Sciatic nerve (tissue), 2 donors: ENCODE measurements around the gene FALEC. TPM values are rescaled to one million over a fixed set of nuclear protein-coding genes. Genes with fewer than 3 reads are reported as not detected.
"Not testable (repeated sequence)": the region's sequence is repeated elsewhere in the genome, so short reads cannot be mapped to it uniquely, and the experiment has no call there.

Experiments
- ATAC-seq: fragments of 200-7000 bp; cut with Tn5 transposase; one replicate; pipeline ENCODE4 v1.9.1; 2020; ENCODE audit warnings: mild to moderate bottlenecking, moderate library complexity
- DNase-seq: peaks from one replicate; pipeline ENCODE4 v3.0.0-alpha.2; 2020; ENCODE audit warnings: low spot score
- intact Hi-C: fragments of 100-400 bp; cut with DNase I; formaldehyde crosslinking; loops from one replicate; pipeline ENCODE4 v1.14.2; 2022
- microRNA-seq: library from miRNA; unstranded; fragments of <30 nt; microRNA quantifications from one replicate; pipeline ENCODE4 v1.2.0, GENCODE V29; 2020
- total RNA-seq: library from RNA; stranded (reverse); fragmentation: NEBNext Ultra II Directional; extraction: Animal tissue kit (Norgen Biotek cat#: 25700); gene quantifications from one replicate; pipeline ENCODE4 v1.2.1, GENCODE V29; 2021
- donor health status: DM: no; HTN: no; CAD: no.
- donor health status: DM: no; HTN: no; CAD: no.

The FALEC gene
- total RNA-seq, 1 donor from 2014 or later: not detected

DNA sequence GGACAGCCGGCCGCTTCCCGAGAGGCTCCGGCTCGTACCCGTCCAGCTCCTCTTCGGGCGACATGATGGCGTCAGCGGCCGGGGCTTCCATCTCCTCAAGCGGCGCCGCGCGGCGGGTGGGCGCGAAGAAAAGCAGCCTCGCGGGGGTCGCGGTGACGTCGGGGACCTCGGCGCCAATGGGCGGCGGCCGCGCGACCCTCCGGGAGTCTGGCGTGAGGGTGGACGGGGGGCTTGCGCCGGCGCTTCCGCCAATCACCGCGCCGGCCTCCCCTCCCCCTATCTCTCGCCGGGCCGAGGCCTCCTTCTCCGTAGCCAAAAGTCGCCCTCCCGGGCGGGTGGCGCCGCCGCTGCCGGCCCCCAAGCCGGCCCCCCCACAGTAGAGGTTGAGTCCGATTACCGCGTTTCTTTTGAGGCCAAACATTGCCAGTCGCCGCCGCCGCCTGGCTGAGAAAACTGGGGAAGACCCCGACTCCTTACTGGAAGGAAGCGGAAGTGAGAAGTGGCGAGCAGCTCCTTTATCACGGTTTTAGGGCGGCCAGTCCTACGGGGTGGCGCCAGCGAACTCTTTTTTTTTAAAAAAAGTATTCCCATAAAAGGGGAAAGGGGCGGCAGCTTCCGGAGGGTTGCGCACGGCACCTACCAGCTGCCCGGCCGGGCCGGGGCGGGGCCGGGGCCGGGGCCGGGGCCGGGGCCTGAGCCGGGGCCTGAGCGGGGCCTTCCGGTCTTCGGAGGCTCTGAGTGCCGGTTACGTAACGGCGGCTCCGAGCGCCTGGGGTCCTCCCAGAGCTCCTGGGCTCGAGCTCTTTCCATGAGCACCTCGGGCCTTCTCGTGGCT is 63.8 kb downstream of the FALEC start, which contains the start of gene MCL1:
Gene MCL1, minus strand, starts transcription at position 501 of the 835 bp plus-strand sequence. Its CDS starts 80 bp downstream, at position 421.
- intact Hi-C loops: no loop called here
- ATAC-seq (peak; percentile 95), DNase-seq (peak; percentile 95)

DNA sequence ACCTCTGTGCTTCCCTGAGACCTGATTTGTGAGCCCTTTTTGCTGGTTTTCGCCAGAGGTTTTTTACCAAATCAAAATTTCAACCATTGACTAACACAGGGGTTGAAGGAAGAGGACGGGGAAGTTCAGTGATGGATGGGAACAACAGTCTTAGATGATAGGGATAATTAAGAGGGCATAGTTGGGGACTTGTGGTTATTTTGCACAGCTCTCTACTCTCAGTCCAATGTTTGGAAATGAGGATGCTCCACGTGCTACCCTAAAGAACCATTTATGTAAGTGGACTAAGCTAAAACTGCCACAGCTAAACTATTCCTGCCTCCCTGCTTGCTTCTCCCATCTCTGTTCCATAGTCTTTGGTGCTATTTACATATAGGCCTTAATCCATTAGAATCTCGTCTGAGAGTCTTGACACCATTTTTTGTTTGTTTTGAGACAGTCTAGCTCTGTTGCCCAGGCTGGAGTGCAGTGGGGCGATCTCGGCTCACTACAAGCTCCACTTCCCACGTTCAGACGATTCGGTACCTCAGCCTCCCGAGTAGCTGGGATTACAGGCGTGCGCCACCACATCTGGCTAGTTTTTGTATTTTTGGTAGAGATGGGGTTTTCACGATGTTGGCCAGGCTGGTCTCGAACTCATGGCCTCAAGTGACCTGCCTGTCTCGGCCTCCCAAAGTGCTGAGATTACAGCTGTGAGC is 64.5 kb downstream of the FALEC start:
- ATAC-seq: peak; percentile 5
- intact Hi-C loops: no loop called here
- DNase-seq: no peak

DNA sequence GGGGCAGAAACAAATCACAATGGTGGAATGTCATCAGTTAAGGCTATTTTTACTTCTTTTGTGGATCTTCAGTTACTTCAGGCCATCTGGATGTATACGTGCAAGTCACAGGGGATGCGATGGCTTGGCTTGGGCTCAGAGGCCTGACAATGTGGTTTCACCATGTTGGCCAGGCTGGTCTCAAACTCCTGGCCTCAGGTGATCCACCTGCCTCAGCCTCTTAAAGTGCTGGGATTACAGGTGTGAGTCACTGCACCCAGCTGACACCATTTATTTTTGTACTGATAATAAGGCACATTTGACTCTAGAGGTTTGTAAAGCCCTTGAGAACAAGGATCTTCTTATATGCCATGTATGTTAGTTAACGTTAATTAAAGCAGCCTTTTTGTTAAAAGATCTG is 65.4 kb downstream of the FALEC start:
- intact Hi-C loops, ATAC-seq, DNase-seq: not testable (repeated sequence)

DNA sequence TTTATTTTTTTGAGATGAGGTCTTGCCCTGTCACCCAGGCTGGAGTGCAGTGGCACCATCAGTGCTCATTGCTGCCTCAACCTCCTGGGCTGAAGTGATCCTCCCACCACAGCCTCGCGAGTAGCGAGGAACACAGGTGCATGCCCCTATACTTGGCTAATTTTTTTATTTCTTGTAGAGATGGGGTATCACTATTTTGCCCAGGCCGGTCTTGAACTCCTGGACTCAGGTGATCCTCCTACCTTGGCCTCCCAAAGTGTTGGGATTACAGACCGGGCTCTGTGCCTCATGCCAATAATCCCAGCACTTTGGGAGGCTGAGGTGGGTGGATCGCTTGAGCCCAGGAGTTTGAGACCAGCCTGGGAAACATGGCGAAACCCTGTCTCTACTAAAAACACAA is 65.9 kb downstream of the FALEC start:
- intact Hi-C loops, ATAC-seq, DNase-seq: not testable (repeated sequence)

DNA sequence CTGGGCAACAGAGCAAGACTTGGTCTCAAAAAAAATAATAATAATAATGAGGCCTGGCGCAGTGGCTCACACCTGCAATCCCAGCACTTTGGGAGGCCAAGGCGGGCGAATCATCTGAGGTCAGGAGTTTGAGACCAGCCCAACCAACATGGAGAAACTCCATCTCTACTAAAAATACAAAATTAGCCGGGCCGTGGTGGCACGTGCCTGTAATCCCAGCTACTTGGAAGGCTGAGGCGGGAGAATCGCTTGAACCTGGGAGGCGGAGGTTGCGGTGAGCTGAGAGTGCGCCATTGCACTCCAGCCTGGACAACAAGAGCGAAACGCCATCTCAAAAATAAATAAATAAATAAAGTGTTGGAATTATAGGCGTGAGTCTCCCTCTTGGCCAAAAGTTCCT is 66.4 kb downstream of the FALEC start:
- intact Hi-C loops: not testable (repeated sequence)

DNA sequence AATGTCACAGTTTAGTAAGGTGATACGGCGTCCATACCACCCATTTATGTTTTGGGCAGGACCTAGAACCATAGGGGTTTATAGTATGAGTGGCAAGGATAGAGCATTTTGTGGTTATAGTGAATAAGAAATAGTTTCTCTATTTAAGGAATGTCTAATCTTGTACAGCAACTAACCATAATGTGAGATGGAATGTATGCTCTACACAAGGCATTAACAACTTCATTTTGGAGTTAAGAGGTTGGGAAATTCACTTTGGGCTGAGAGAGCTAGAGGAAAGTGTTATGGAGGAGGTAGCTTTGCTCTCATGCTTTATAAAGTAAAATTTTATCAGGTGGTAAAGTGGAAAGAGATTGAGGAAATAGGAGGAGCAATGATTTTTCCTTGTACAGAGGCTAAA is 66.8 kb downstream of the FALEC start:
- ATAC-seq (no peak), DNase-seq (no peak)
- intact Hi-C loops: no loop called here

More for the DNA sequence above, 66.4 kb downstream of the FALEC start:
- ATAC-seq, DNase-seq: not testable (repeated sequence)

Small RNA genes within 50 kb of the gene (microRNA-seq; reads per million reads assigned to microRNA genes)
- gene MIR4257 (not detected), gene MIR6878 (not detected)

Other genes starting within 250 kb of the FALEC start
- gene APH1A, start 246.7 kb upstream of the FALEC start, total RNA-seq: 87.4 TPM
- 9.2 TPM for gene C1orf54, start 243.0 kb upstream of the FALEC start, total RNA-seq
- 5.7 TPM for gene CIART, start 233.2 kb upstream of the FALEC start, total RNA-seq
- gene MRPS21, start 221.9 kb upstream of the FALEC start, total RNA-seq: 52.7 TPM
- gene PRPF3, start 194.2 kb upstream of the FALEC start, total RNA-seq: 88.2 TPM
- gene RPRD2, start 151.6 kb upstream of the FALEC start, total RNA-seq: 42.8 TPM
- 22.4 TPM for gene TARS2, start 28.3 kb upstream of the FALEC start, total RNA-seq
- gene ECM1, start 7.6 kb upstream of the FALEC start, total RNA-seq: 19.7 TPM
- gene ADAMTSL4, start 33.7 kb downstream of the FALEC start, total RNA-seq: 70.2 TPM
- gene MCL1, start 63.9 kb downstream of the FALEC start, total RNA-seq: 214 TPM
- gene ENSA, start 113.9 kb downstream of the FALEC start, total RNA-seq: 144 TPM
- gene GOLPH3L, start 181.4 kb downstream of the FALEC start, total RNA-seq: 27.6 TPM
- gene HORMAD1, start 205.1 kb downstream of the FALEC start, total RNA-seq: 3.8 TPM